Thyroid gland (tissue), 4 donors: Measurements from ENCODE around the gene PRR33.

ENCODE experiments used
- POLR2A ChIP-seq, 2 donors: fragments of 450-650 bp; IDR thresholded peaks; one replicate each; pipeline ENCODE4 v1.6.1; 2017; ENCODE audit warnings: antibody characterized with exemption in 2 of 2, mild to moderate bottlenecking in 2 of 2, moderate library complexity in 1 of 2
- TF ChIP-seq, protein P1 (sequence below), 6 experiments: fragments of 200-600 bp in 3 of 6; fragments of 450-650 bp in 3 of 6; sonication (generic) in 3 of 6; IDR thresholded peaks; one replicate each; pipeline ENCODE4 v1.5.1; 2016 to 2019; ENCODE audit warnings: antibody characterized with exemption in 6 of 6, mild to moderate bottlenecking in 2 of 6, inconsistent platforms in 1 of 6, moderate library complexity in 1 of 6

DNA sequence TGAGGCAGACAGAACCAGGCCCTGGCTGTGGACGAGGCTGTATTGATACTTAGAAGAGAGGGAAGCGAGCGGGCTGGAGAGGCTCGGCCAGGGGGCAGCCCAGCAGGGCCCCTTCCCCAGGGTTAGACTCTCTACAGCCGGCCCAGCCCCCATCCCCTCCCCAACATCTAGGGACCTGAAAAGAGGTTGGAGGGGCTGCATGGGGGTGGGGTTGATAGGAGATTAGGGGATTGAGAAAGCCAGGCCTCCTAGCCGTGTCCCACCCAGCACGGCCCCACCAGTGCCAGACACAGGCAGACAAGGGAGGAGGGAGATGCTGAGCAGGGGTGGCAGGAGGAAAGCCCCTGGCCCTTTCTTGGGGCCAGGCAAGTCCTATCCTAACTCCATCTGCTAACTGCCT, 33.1 kb downstream of the PRR33 start:
- TF ChIP-seq, protein P1, sequence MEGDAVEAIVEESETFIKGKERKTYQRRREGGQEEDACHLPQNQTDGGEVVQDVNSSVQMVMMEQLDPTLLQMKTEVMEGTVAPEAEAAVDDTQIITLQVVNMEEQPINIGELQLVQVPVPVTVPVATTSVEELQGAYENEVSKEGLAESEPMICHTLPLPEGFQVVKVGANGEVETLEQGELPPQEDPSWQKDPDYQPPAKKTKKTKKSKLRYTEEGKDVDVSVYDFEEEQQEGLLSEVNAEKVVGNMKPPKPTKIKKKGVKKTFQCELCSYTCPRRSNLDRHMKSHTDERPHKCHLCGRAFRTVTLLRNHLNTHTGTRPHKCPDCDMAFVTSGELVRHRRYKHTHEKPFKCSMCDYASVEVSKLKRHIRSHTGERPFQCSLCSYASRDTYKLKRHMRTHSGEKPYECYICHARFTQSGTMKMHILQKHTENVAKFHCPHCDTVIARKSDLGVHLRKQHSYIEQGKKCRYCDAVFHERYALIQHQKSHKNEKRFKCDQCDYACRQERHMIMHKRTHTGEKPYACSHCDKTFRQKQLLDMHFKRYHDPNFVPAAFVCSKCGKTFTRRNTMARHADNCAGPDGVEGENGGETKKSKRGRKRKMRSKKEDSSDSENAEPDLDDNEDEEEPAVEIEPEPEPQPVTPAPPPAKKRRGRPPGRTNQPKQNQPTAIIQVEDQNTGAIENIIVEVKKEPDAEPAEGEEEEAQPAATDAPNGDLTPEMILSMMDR (IDR thresholded peaks at IDR 0.05): no peak
- TF ChIP-seq POLR2A (IDR thresholded peaks at IDR 0.05): no peak
